Thyroid gland (tissue), 4 donors: Measurements from ENCODE around the gene DLX6. TPM values are rescaled to one million over a fixed set of nuclear protein-coding genes. Genes with fewer than 3 reads are reported as not detected.

Source experiments
- DNase-seq, 2 donors: peaks; one replicate each; pipeline ENCODE4 v3.0.0-alpha.2; 2019
- H3K27ac ChIP-seq, 3 donors: fragments of 200-600 bp; sonication (generic); 1 replicate in 2 of 3; 2 replicates in 1 of 3; pipeline ENCODE4 v1.5.1; 2016 to 2019; ENCODE audit warnings: mild to moderate bottlenecking in 1 of 3, moderate library complexity in 1 of 3
- H3K27me3 ChIP-seq: fragments of 200-600 bp; sonication (generic); one replicate; pipeline ENCODE4 v1.5.1; 2019
- H3K36me3 ChIP-seq, 2 donors: fragments of 200-600 bp; sonication (generic); one replicate each; pipeline ENCODE4 v1.5.1; 2016 to 2019
- H3K4me1 ChIP-seq, 2 donors: fragments of 200-600 bp; sonication (generic); one replicate each; pipeline ENCODE4 v1.5.1; 2017 to 2019
- H3K4me3 ChIP-seq, 3 donors: fragments of 200-600 bp; sonication (generic); replicated peaks in 1 of 3; 1 replicate in 2 of 3; 2 replicates in 1 of 3; pipeline ENCODE4 v1.5.1; 2016; ENCODE audit warnings: mild to moderate bottlenecking in 1 of 3
- H3K9me3 ChIP-seq: fragments of 200-600 bp; sonication (generic); one replicate; pipeline ENCODE4 v1.5.1; 2017
- CTCF ChIP-seq, 6 experiments: fragments of 200-600 bp in 3 of 6; fragments of 450-650 bp in 3 of 6; sonication (generic) in 3 of 6; IDR thresholded peaks; one replicate each; pipeline ENCODE4 v1.5.1; 2016 to 2019; ENCODE audit warnings: antibody characterized with exemption in 6 of 6, mild to moderate bottlenecking in 2 of 6, inconsistent platforms in 1 of 6, moderate library complexity in 1 of 6
- POLR2A ChIP-seq, 2 donors: fragments of 450-650 bp; IDR thresholded peaks; one replicate each; pipeline ENCODE4 v1.6.1; 2017; ENCODE audit warnings: antibody characterized with exemption in 2 of 2, mild to moderate bottlenecking in 2 of 2, moderate library complexity in 1 of 2
- WGBS, 2 donors: methylation state at CpG; one replicate each; pipeline ENCODE4 v1.1.5; 2017; 5-methylcytosine and 5-hydroxymethylcytosine counted together
- intact Hi-C: fragments of 100-400 bp; cut with DNase I; formaldehyde crosslinking; loops from one replicate; pipeline ENCODE4 v1.15.1; 2023
- total RNA-seq, 4 donors: library from RNA; depleted of rRNA; stranded (reverse); fragments of >200 nt; gene quantifications; one replicate each; pipeline ENCODE4 v1.2.3, GENCODE V29; 2016

Gene DLX6
- total RNA-seq, 4 donors from 2014 or later, result 0.81 TPM; not detected in 3

- H3K36me3 ChIP-seq, result no peaks in the 10 kb centered on the region
- H3K27ac ChIP-seq, result no peak overlapping the region
- H3K4me3 ChIP-seq, result no peak overlapping the region
- intact Hi-C loops, result no loop called here
- peaks cover 45% of the 10 kb centered on the region for H3K27me3 ChIP-seq
- H3K9me3 ChIP-seq, result no peaks in the 10 kb centered on the region
- WGBS, 2 donors, result 22 to 33% methylated on average over 1 of the region's 1 CpG
- no peak for DNase-seq
- peaks cover 0 to 20% of the 10 kb centered on the region in 2 donors for H3K4me1 ChIP-seq
- TF ChIP-seq CTCF (IDR thresholded peaks at IDR 0.05), result no peak
- no peak for TF ChIP-seq POLR2A (IDR thresholded peaks at IDR 0.05)
Observed at GRCh38 chr7:97013845-97014134, 8.4 kb downstream of the DLX6 start.

GRCh38 chr7:97014145-97014750, 8.9 kb downstream of the DLX6 start:
- H3K4me3 ChIP-seq, result no peak overlapping the region
- H3K36me3 ChIP-seq, result no peaks in the 10 kb centered on the region
- WGBS, 2 donors, result 21 to 32% methylated on average over 5 of the region's 5 CpGs
- H3K4me1 ChIP-seq, result peaks cover 0 to 20% of the 10 kb centered on the region in 2 donors
- no peaks in the 10 kb centered on the region for H3K9me3 ChIP-seq
- intact Hi-C loops, result no loop called here
- no peak for DNase-seq
- no peak overlapping the region for H3K27ac ChIP-seq
- TF ChIP-seq POLR2A (IDR thresholded peaks at IDR 0.05) (no peak), CTCF (IDR thresholded peaks at IDR 0.05) (no peak)
- H3K27me3 ChIP-seq, result peaks cover 48% of the 10 kb centered on the region

- Histone ChIP-seq H3K27ac (no peak overlapping the region), H3K4me1 (peaks cover 0 to 20% of the 10 kb centered on the region in 2 donors), H3K27me3 (peaks cover 46% of the 10 kb centered on the region), H3K36me3 (no peaks in the 10 kb centered on the region), H3K9me3 (no peaks in the 10 kb centered on the region), H3K4me3 (no peak overlapping the region)
- no peak for DNase-seq
- WGBS, 2 donors, result 20 to 29% methylated on average over 3 of the region's 3 CpGs
- intact Hi-C loops, result no loop called here
- TF ChIP-seq CTCF (IDR thresholded peaks at IDR 0.05) (no peak), POLR2A (IDR thresholded peaks at IDR 0.05) (no peak)
Observed at GRCh38 chr7:97015279-97015678, 9.9 kb downstream of the DLX6 start.

- Histone ChIP-seq H3K27me3 (peaks cover 51% of the 10 kb centered on the region), H3K36me3 (no peaks in the 10 kb centered on the region), H3K4me1 (peaks cover 3 to 23% of the 10 kb centered on the region in 2 donors), H3K9me3 (no peaks in the 10 kb centered on the region), H3K4me3 (no peak overlapping the region), H3K27ac (no peak overlapping the region)
- WGBS, 2 donors, result 9 to 13% methylated on average over 12 of the region's 12 CpGs
- intact Hi-C loops, result no loop called here
- TF ChIP-seq CTCF (IDR thresholded peaks at IDR 0.05), result no peak
- TF ChIP-seq POLR2A (IDR thresholded peaks at IDR 0.05), result no peak
- no peak for DNase-seq
Observed at GRCh38 chr7:97015756-97016380, 10.5 kb downstream of the DLX6 start.

GRCh38 chr7:97016381-97017191, 11.2 kb downstream of the DLX6 start:
- no peak overlapping the region for H3K27ac ChIP-seq
- no peaks in the 10 kb centered on the region for H3K9me3 ChIP-seq
- H3K4me3 ChIP-seq, result no peak overlapping the region
- H3K27me3 ChIP-seq, result peaks cover 44% of the 10 kb centered on the region
- TF ChIP-seq CTCF (IDR thresholded peaks at IDR 0.05) (no peak), POLR2A (IDR thresholded peaks at IDR 0.05) (no peak)
- no peaks in the 10 kb centered on the region for H3K36me3 ChIP-seq
- WGBS, 2 donors, result 4 to 7% methylated on average over 43 to 52 of the region's 55 CpGs
- H3K4me1 ChIP-seq, result peaks cover 10 to 31% of the 10 kb centered on the region in 2 donors
- intact Hi-C loops, result no loop called here
- no peak for DNase-seq
